GM20000 (cell line): ENCODE results near the gene RAB5A.
"Not testable (repeated sequence)": the region's sequence is repeated elsewhere in the genome, so short reads cannot be mapped to it uniquely, and the experiment has no call there.

Source experiments
- DNase-seq: peaks from one replicate; pipeline ENCODE4 v3.0.0; 2012; ENCODE audit warnings: low spot score
- CTCF ChIP-seq: IDR thresholded peaks from 2 replicates; pipeline ENCODE4 v1.5.1; 2012; ENCODE audit warnings: mild to moderate bottlenecking, control low read depth; ENCODE audit errors: extremely low read depth, missing control alignments

The RAB5A gene

GRCh38 chr3:20012164-20012563 is 65.3 kb downstream of the RAB5A start, which contains the start of gene PP2D1:
TSS of gene PP2D1 (minus strand) at chr3:20012264. CDS start at chr3:20012072, 192 bp downstream.
- TF ChIP-seq CTCF, result no peak

GRCh38 chr3:20013396-20013795 is 66.5 kb downstream of the RAB5A start:
- DNase-seq, result no peak

More at GRCh38 chr3:20012164-20012563, 65.3 kb downstream of the RAB5A start, which contains the start of gene PP2D1:
- no peak for DNase-seq

GRCh38 chr3:20015525-20015924 is 68.6 kb downstream of the RAB5A start:
- DNase-seq, result no peak

More at GRCh38 chr3:20013396-20013795, 66.5 kb downstream of the RAB5A start:
- no peak for TF ChIP-seq CTCF

GRCh38 chr3:20016076-20016475 is 69.2 kb downstream of the RAB5A start:
- not testable (repeated sequence) for DNase-seq

More at GRCh38 chr3:20015525-20015924, 68.6 kb downstream of the RAB5A start:
- no peak for TF ChIP-seq CTCF

- no peak for TF ChIP-seq CTCF
- DNase-seq, result no peak
Observed at GRCh38 chr3:20022954-20023622, 76.2 kb downstream of the RAB5A start.

GRCh38 chr3:20023623-20024405 is 76.9 kb downstream of the RAB5A start:
- no peak for DNase-seq
- no peak for TF ChIP-seq CTCF

GRCh38 chr3:20027136-20027535 is 80.2 kb downstream of the RAB5A start:
- no peak for TF ChIP-seq CTCF
- no peak for DNase-seq
